HCT116 (cell line): Measurements from ENCODE around the gene MINK1. TPM values are rescaled to one million over a fixed set of nuclear protein-coding genes. Genes with fewer than 3 reads are reported as not detected.

ENCODE experiments used
- ATAC-seq: fragments of 200-7000 bp; cut with Tn5 transposase; 2 replicates; pipeline ENCODE4 v1.9.1; 2020; ENCODE audit warnings: mild to moderate bottlenecking, moderate library complexity
- BruUV-seq: library from RNA; stranded (reverse); fragments of 400-500 nt; replicated peaks from 2 replicates; lab custom pipeline; 2021; lab: Mats Ljungman, UMichigan
- CTCF ChIA-PET: fragments of 300-600 bp; sonication (Branson Sonifier 250); formaldehyde crosslinking; loops from one replicate; lab custom pipeline; 2021; ENCODE audit warnings: antibody characterized with exemption; lab: Charles Lee
- POLR2A ChIA-PET: fragments of 300-600, 350-600 bp; sonication (Branson Sonifier 250); formaldehyde crosslinking; loops from one replicate; lab custom pipeline; 2021; ENCODE audit warnings: antibody characterized with exemption; lab: Charles Lee
- RAD21 ChIA-PET, 2 experiments: fragments of 300-600 bp; sonication (Branson Sonifier 250); formaldehyde crosslinking; loops; one replicate each; lab custom pipeline; 2023; ENCODE audit warnings: low total read pairs in 2 of 2; ENCODE audit not compliant: uncharacterized antibody in 2 of 2, unreplicated experiment in 2 of 2, low non-redundant PET in 1 of 2; lab: Charles Lee
- DNase-seq: peaks from one replicate; pipeline ENCODE4 v3.0.0-alpha.2; 2010; ENCODE audit warnings: low read depth, low spot score
- H2AFZ ChIP-seq: fragments of 200-600 bp; shearing (Covaris generic), sonication (generic); 2 replicates; pipeline ENCODE4 v1.6.1; 2017; ENCODE audit warnings: low read depth, mixed run types, mixed read lengths, antibody characterized with exemption, low read length; ENCODE audit not compliant: poor library complexity, severe bottlenecking
- H3K27ac ChIP-seq: 2 replicates; pipeline ENCODE4 v1.5.1; 2012; ENCODE audit warnings: low read depth, low read length
- H3K27me3 ChIP-seq: fragments of 200-600 bp; sonication (generic); 2 replicates; pipeline ENCODE4 v1.6.1; 2016; ENCODE audit warnings: mixed run types, low read length, mixed read lengths; ENCODE audit not compliant: insufficient read depth
- H3K36me3 ChIP-seq, 2 experiments: fragments of 200-500 bp in 1 of 2; fragments of 200-600 bp in 1 of 2; sonication (Bioruptor generic) in 1 of 2; sonication (generic) in 1 of 2; 2 replicates each; pipeline versions ENCODE4 v1.5.1 to v1.6.1; 2014 to 2016; ENCODE audit warnings: low read length in 2 of 2, inconsistent platforms in 1 of 2, mixed read lengths in 1 of 2, mixed run types in 1 of 2; ENCODE audit not compliant: insufficient read depth in 2 of 2, control insufficient read depth in 1 of 2
- H3K4me1 ChIP-seq, 2 experiments: fragments of 200-600 bp in 1 of 2; sonication (generic) in 1 of 2; 2 replicates each; pipeline versions ENCODE4 v1.5.1 to v1.6.1; 2012 to 2017; ENCODE audit warnings: low read length in 2 of 2, inconsistent platforms in 1 of 2, mild to moderate bottlenecking in 1 of 2, mixed read lengths in 1 of 2, mixed run types in 1 of 2, moderate library complexity in 1 of 2; ENCODE audit not compliant: insufficient read depth in 2 of 2, control insufficient read depth in 1 of 2
- H3K4me2 ChIP-seq: fragments of 200-600 bp; sonication (generic); 2 replicates; pipeline ENCODE4 v1.6.1; 2017; ENCODE audit warnings: mixed run types, low read length, mixed read lengths
- H3K4me3 ChIP-seq, 2 experiments: fragments of 200-600 bp in 1 of 2; sonication (generic) in 1 of 2; replicated peaks in 1 of 2; 2 replicates each; pipeline ENCODE4 v1.5.1; 2011 to 2016; ENCODE audit warnings: low read length in 2 of 2, control low read depth in 1 of 2, low read depth in 1 of 2, mild to moderate bottlenecking in 1 of 2, mixed read lengths in 1 of 2, mixed run types in 1 of 2
- H3K79me2 ChIP-seq: fragments of 200-600 bp; sonication (generic); 2 replicates; pipeline ENCODE4 v1.6.1; 2017; ENCODE audit warnings: mild to moderate bottlenecking, mixed run types, low read length, moderate library complexity, mixed read lengths; ENCODE audit not compliant: insufficient read depth
- H3K9ac ChIP-seq: fragments of 200-600 bp; sonication (generic); 2 replicates; pipeline ENCODE4 v1.6.1; 2016; ENCODE audit warnings: low read length, mixed read lengths
- H3K9me2 ChIP-seq: fragments of 200-600 bp; sonication (generic), shearing (Covaris generic); 2 replicates; pipeline ENCODE4 v1.6.1; 2017; ENCODE audit warnings: mixed run types, mild to moderate bottlenecking, moderate library complexity; ENCODE audit not compliant: insufficient read depth
- H3K9me3 ChIP-seq, 2 experiments: fragments of 200-500 bp in 1 of 2; fragments of 200-600 bp in 1 of 2; sonication (Bioruptor generic) in 1 of 2; sonication (generic) in 1 of 2; 2 replicates each; pipeline ENCODE4 v1.6.1; 2014 to 2017; ENCODE audit warnings: low read length in 2 of 2, mixed read lengths in 2 of 2, inconsistent platforms in 1 of 2, low read depth in 1 of 2, mild to moderate bottlenecking in 1 of 2, mixed run types in 1 of 2, moderate library complexity in 1 of 2; ENCODE audit not compliant: control insufficient read depth in 1 of 2, insufficient read depth in 1 of 2
- H4K20me1 ChIP-seq: fragments of 200-600 bp; sonication (generic), shearing (Covaris generic); 2 replicates; pipeline ENCODE4 v1.6.1; 2017; ENCODE audit warnings: mixed run types, mild to moderate bottlenecking, moderate library complexity; ENCODE audit not compliant: insufficient read depth
- POLR2A ChIP-seq: IDR thresholded peaks from 2 replicates; pipeline ENCODE4 v1.7.0; 2011; ENCODE audit warnings: borderline replicate concordance; ENCODE audit not compliant: insufficient read depth, insufficient read length; ENCODE audit errors: extremely low read depth
- intact Hi-C: fragments of 100-400 bp; cut with micrococcal nuclease; formaldehyde crosslinking; loops from 2 replicates; pipeline ENCODE4 v1.10.0; 2022
- total RNA-seq: library from RNA; stranded (reverse); gene quantifications from one replicate; pipeline ENCODE4 v1.2.1, GENCODE V29; 2021; ENCODE audit not compliant: unreplicated experiment
- TF ChIP-seq, protein P1 (sequence below): IDR thresholded peaks from 2 replicates; pipeline ENCODE4 v1.6.1; 2012
- TF ChIP-seq, protein P2 (sequence below), 3 experiments: fragments of 200-600 bp in 1 of 3; sonication (generic) in 1 of 3; IDR thresholded peaks in 2 of 3; conservative IDR thresholded peaks in 1 of 3; 2 replicates each; pipeline ENCODE4 v1.5.1; 2012 to 2017; ENCODE audit warnings: low read depth in 2 of 3, low read length in 2 of 3, antibody characterized with exemption in 1 of 3, borderline replicate concordance in 1 of 3, control low read depth in 1 of 3, mild to moderate bottlenecking in 1 of 3, mixed read lengths in 1 of 3, mixed run types in 1 of 3, moderate library complexity in 1 of 3; ENCODE audit not compliant: insufficient read depth in 1 of 3

Gene MINK1
- total RNA-seq, 1 experiment from 2014 or later = 85.2 TPM

DNA sequence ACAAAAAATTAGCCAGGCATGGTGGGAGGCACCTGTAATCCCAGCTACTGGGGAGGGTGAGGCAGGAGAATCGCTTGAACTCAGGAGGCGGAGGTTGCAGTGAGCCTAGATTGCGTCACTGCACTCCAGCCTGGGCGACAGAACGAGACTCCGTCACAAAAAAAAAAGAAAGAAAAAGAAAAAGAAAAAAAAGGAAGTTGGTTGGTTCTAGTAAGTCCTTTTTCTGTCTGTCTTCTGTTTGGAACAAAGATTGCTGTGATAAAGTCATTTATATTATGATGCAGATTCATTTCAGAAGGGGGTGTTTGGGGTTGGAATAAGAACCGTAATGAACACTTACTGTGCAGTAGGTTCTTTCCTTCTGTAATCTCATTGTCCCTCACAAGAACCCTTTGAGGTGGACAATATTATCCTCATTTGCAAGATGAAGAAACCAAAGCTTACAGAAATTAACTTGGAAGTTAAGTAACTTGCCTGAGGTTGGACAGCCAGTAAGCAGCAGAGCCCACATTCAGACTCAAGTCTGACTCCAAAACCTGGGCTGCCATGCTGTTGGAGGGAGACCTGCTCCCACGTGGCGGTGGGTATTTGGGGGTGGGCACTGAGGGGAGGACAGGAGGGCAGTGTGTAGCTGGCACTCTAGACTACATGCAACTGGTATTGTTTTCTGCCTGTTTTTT, 10.3 kb downstream of the MINK1 start:
- H4K20me1 ChIP-seq = no peaks in the 10 kb centered on the region; the same call in 1 of the 2 replicates
- H3K36me3 ChIP-seq = peaks cover 0 to 10% of the 10 kb centered on the region in 2 experiments; a peak in 1 of 4 replicates
- ChIA-PET POLR2A (no interaction called here), CTCF (no interaction called here), RAD21 (no interaction called here)
- no peak overlapping the region for H3K27ac ChIP-seq
- ATAC-seq (no peak), DNase-seq (no peak)
- H3K9me3 ChIP-seq = no peaks in the 10 kb centered on the region
- H3K79me2 ChIP-seq = peaks cover 90% of the 10 kb centered on the region
- H3K4me1 ChIP-seq = peaks cover 7 to 35% of the 10 kb centered on the region in 2 experiments
- no peak overlapping the region for H3K9ac ChIP-seq
- no peak overlapping the region for H2AFZ ChIP-seq
- H3K27me3 ChIP-seq = no peaks in the 10 kb centered on the region
- intact Hi-C loops = no loop called here
- no peak overlapping the region for H3K4me3 ChIP-seq
- no TSS peak for BruUV-seq
- TF ChIP-seq, protein P1, sequence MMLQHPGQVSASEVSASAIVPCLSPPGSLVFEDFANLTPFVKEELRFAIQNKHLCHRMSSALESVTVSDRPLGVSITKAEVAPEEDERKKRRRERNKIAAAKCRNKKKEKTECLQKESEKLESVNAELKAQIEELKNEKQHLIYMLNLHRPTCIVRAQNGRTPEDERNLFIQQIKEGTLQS = no peak
- TF ChIP-seq, protein P2, sequence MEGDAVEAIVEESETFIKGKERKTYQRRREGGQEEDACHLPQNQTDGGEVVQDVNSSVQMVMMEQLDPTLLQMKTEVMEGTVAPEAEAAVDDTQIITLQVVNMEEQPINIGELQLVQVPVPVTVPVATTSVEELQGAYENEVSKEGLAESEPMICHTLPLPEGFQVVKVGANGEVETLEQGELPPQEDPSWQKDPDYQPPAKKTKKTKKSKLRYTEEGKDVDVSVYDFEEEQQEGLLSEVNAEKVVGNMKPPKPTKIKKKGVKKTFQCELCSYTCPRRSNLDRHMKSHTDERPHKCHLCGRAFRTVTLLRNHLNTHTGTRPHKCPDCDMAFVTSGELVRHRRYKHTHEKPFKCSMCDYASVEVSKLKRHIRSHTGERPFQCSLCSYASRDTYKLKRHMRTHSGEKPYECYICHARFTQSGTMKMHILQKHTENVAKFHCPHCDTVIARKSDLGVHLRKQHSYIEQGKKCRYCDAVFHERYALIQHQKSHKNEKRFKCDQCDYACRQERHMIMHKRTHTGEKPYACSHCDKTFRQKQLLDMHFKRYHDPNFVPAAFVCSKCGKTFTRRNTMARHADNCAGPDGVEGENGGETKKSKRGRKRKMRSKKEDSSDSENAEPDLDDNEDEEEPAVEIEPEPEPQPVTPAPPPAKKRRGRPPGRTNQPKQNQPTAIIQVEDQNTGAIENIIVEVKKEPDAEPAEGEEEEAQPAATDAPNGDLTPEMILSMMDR (IDR thresholded peaks at IDR 0.05 in 2 of 3, conservative IDR thresholded peaks at IDR 0.05 in 1 of 3; ENCODE audit: borderline replicate concordance in 1 of 3, insufficient read depth in 1 of 3, low read depth in 2 of 3, low read length in 2 of 3) = no peak
- TF ChIP-seq, all 23 proteins: peak for 0
- H3K9me2 ChIP-seq = no peaks in the 10 kb centered on the region
- no peak overlapping the region for H3K4me2 ChIP-seq

DNA sequence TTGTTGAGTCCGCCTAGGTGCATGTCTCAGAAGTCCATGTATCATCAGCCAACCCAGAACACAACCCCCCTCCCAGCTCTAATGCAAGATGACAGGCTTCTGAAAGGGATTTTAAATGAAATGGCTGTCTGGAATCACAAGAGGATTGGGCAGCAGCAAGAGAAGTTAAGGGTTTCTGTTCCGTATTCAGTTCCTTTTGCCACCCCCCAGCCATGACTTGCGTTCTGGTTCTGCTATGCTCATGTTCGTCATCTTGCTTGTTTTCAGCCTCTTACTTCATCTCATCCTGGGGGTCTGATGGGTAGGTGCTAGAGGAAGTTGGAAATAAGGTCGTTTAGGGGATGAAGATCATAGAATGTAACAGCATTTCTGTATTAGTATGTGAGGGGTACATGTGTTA, 12.0 kb downstream of the MINK1 start:
- ChIA-PET POLR2A (no interaction called here), RAD21 (no interaction called here), CTCF (no interaction called here)
- H3K9me2 ChIP-seq = no peaks in the 10 kb centered on the region
- no peak overlapping the region for H3K4me2 ChIP-seq
- no peak overlapping the region for H3K27ac ChIP-seq
- no peak overlapping the region for H3K4me3 ChIP-seq
- no peaks in the 10 kb centered on the region for H3K27me3 ChIP-seq
- H3K36me3 ChIP-seq = 0 out of 4 replicates have a peak, but pooled peaks cover 0 to 8% of the 10 kb centered on the region in 2 experiments
- BruUV-seq = no TSS peak
- H3K9me3 ChIP-seq = no peaks in the 10 kb centered on the region
- intact Hi-C loops = no loop called here
- no peak for DNase-seq
- no peak for TF ChIP-seq POLR2A
- TF ChIP-seq, protein P2 (IDR thresholded peaks at IDR 0.05 in 2 of 3, conservative IDR thresholded peaks at IDR 0.05 in 1 of 3; ENCODE audit: borderline replicate concordance in 1 of 3, insufficient read depth in 1 of 3, low read depth in 2 of 3, low read length in 2 of 3) = no peak
- no peak overlapping the region for H3K9ac ChIP-seq
- H2AFZ ChIP-seq = no peak overlapping the region
- H3K4me1 ChIP-seq = peaks cover 18 to 50% of the 10 kb centered on the region in 2 experiments
- peaks cover 92% of the 10 kb centered on the region for H3K79me2 ChIP-seq
- ATAC-seq = no peak
- H4K20me1 ChIP-seq = no peaks in the 10 kb centered on the region
